ENCODE data around the gene TBC1D1. TPM values are rescaled to one million over a fixed set of nuclear protein-coding genes. Genes with fewer than 3 reads are reported as not detected.

TBC1D1 gene
- polyA plus RNA-seq, 3 donors, result 23.3 to 70.0 (median 31.5) TPM

DNA sequence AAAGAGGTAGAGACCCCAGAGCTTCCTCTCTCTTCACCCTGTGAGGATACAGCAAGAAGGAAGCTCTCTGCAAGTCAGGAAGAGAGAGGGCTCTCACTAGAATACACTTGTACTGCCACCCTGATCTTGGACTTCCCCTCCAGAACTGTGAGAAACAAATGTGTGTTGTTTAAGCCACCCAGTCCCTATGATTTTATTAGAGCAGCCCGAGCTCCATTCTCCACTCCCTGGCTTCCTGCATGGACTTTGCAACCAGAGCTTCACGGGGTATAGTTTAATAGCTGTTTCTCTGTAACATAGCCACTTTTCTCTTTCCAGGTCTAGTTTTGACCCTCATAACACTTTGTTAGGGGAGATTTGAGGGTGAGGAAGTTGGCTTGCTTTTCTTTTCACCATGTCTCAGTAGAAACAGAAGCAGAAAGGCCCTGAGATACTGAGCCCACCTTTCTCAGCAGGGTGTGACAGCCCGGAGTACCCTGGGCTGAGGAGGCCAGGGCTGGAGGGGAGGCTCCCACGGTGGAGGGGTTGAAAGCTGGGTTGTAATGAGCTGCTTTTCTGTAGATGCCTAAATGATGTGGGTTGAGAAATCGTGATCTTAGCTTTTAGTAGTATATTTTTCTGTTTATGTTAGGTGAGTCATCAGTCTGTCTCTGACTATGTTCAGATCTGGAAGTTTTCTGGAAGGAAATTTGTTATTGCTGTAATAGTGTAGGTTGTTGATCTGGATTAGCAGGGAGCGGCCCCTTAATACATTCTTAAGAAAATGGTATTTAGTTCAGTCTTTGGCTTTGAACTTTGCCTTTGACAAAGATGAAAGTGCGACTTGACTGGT is 187.9 kb downstream of the TBC1D1 start:
- peaks cover 50% of the 10 kb centered on the region for H3K79me2 ChIP-seq (ENCODE audit: insufficient read depth, low read length)
- no peaks in the 10 kb centered on the region for H3K9me3 ChIP-seq (replicated peaks in 1 of 2; ENCODE audit: control insufficient read depth in 1 of 2, insufficient read depth in 1 of 2, low read length in 2 of 2)
- H3K27ac ChIP-seq (ENCODE audit: low read depth in 1 of 2, low read length in 2 of 2), result peak overlapping the region; percentile 98 to 99
- H3K27me3 ChIP-seq (ENCODE audit: control insufficient read depth in 2 of 2, insufficient read depth in 2 of 2, low read length in 2 of 2), result no peaks in the 10 kb centered on the region
- peaks cover 25 to 43% of the 10 kb centered on the region in 2 donors for H3K36me3 Mint-ChIP-seq
- TF ChIP-seq, protein P1, sequence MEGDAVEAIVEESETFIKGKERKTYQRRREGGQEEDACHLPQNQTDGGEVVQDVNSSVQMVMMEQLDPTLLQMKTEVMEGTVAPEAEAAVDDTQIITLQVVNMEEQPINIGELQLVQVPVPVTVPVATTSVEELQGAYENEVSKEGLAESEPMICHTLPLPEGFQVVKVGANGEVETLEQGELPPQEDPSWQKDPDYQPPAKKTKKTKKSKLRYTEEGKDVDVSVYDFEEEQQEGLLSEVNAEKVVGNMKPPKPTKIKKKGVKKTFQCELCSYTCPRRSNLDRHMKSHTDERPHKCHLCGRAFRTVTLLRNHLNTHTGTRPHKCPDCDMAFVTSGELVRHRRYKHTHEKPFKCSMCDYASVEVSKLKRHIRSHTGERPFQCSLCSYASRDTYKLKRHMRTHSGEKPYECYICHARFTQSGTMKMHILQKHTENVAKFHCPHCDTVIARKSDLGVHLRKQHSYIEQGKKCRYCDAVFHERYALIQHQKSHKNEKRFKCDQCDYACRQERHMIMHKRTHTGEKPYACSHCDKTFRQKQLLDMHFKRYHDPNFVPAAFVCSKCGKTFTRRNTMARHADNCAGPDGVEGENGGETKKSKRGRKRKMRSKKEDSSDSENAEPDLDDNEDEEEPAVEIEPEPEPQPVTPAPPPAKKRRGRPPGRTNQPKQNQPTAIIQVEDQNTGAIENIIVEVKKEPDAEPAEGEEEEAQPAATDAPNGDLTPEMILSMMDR (IDR thresholded peaks at IDR 0.05), result no peak
- H3K4me3 Mint-ChIP-seq, result peak overlapping the region; percentile 60 to 65
- H3K4me1 Mint-ChIP-seq, result peaks cover 87% of the 10 kb centered on the region
- H3K27ac Mint-ChIP-seq, result peak overlapping the region; percentile 94 to 99 (median 98)
- peak; percentile 55 to 87 (median 82) for DNase-seq
- peaks cover 0 to 2% (median 0%) of the 10 kb centered on the region in 3 donors for H3K27me3 Mint-ChIP-seq (ENCODE audit: low read depth in 3 of 3)
- H3K9ac ChIP-seq (ENCODE audit: insufficient read depth, low read length, poor library complexity, severe bottlenecking), result peak overlapping the region; percentile 74
- peak overlapping the region; percentile 43 for H2AFZ ChIP-seq (ENCODE audit: insufficient read depth, low read depth, low read length, poor library complexity, severe bottlenecking)
- intact Hi-C loops (cut with micrococcal nuclease), result loop anchor here (5.0 to 10.0 kb wide), 4 partner anchors 83 to 786 kb away; partner anchors contain the start of genes FAM114A1 (in 1 of the 2) and TLR6 (in 1 of the 2)
- no peaks in the 10 kb centered on the region for H3K36me3 ChIP-seq (replicated peaks in 1 of 2; ENCODE audit: control insufficient read depth in 1 of 2, insufficient read depth in 2 of 2, low read length in 2 of 2)
- 53% methylated on average over 4 of the region's 7 CpGs for WGBS (ENCODE audit: insufficient coverage)
- H3K4me1 ChIP-seq (ENCODE audit: control insufficient read depth in 1 of 2, insufficient read depth in 2 of 2, low read length in 2 of 2), result peaks cover 96 to 99% of the 10 kb centered on the region in 2 donors
- H3K9me3 Mint-ChIP-seq, result peaks cover 0 to 2% (median 0%) of the 10 kb centered on the region in 7 donors
- no peaks in the 10 kb centered on the region for H4K20me1 ChIP-seq (ENCODE audit: insufficient read depth, low read length)
- peak overlapping the region; percentile 59 for H3K4me2 ChIP-seq (replicated peaks; ENCODE audit: extremely low read depth, low read length, poor library complexity, severe bottlenecking)
- H3K4me3 ChIP-seq (replicated peaks in 1 of 3; ENCODE audit: low read depth in 2 of 3, low read length in 3 of 3), result peak overlapping the region in 2 of 3 experiments; percentile 17 to 56

DNA sequence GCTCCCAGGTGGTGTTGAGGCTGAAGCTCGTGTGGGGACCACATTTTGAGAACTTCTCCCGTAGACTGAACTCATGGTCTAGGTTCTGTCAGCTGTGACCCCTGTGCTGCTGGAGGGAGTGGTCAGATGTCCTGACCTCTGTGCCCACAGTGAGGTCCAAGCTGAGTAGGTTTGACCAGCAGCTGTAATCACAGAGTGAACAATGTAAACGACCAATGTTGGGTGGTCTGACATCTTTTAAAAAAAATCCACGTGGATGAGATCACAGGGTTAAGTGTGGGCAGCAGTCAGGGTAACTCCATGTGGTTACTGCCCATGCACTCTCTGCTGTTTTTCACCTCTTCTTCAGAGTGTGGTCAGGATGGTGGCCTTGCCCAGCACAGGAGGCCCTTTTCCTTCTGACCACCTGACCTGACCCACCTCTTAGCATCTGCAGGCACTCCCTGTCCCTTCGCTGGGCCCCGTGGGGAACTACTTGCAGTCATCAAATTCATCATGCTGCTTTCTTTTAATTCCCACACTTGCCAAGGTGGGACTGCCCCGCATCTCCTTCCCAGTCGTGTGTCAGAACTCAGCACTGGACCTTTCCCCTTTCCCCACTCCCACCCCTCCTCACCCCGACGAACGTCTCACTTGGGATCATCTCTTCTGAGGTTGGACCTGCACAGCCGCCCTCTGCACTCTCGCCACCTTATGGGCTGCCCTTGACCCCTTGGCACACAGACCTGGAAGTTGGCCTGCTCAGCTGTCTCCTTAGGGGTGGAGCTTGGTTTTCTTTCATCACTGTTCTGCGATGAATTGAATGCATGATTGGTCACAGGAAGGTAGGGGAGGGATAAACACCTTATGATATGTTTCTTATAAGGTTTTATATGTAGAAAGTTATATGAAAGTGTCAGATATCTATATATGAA is 189.4 kb downstream of the TBC1D1 start:
- H3K36me3 Mint-ChIP-seq, result peaks cover 33 to 49% of the 10 kb centered on the region in 2 donors
- H3K4me1 Mint-ChIP-seq, result peaks cover 73% of the 10 kb centered on the region
- peaks cover 53% of the 10 kb centered on the region for H3K79me2 ChIP-seq (ENCODE audit: insufficient read depth, low read length)
- peak overlapping the region; percentile 98 to 99 for H3K27ac ChIP-seq (ENCODE audit: low read depth in 1 of 2, low read length in 2 of 2)
- 95% methylated on average over 12 of the region's 14 CpGs for WGBS (ENCODE audit: insufficient coverage)
- H3K9me3 Mint-ChIP-seq, result peaks cover 0 to 2% (median 0%) of the 10 kb centered on the region in 7 donors
- no peaks in the 10 kb centered on the region for H3K27me3 ChIP-seq (ENCODE audit: control insufficient read depth in 2 of 2, insufficient read depth in 2 of 2, low read length in 2 of 2)
- H3K4me2 ChIP-seq (replicated peaks; ENCODE audit: extremely low read depth, low read length, poor library complexity, severe bottlenecking), result no peak overlapping the region
- H3K4me3 ChIP-seq (replicated peaks in 1 of 3; ENCODE audit: low read depth in 2 of 3, low read length in 3 of 3), result peak overlapping the region in 1 of 3 experiments; percentile 56
- no peak overlapping the region for H3K9ac ChIP-seq (ENCODE audit: insufficient read depth, low read length, poor library complexity, severe bottlenecking)
- TF ChIP-seq, protein P1 (IDR thresholded peaks at IDR 0.05), result no peak
- H3K36me3 ChIP-seq (replicated peaks in 1 of 2; ENCODE audit: control insufficient read depth in 1 of 2, insufficient read depth in 2 of 2, low read length in 2 of 2), result peaks cover 5 to 13% of the 10 kb centered on the region in 2 donors
- peak overlapping the region; percentile 82 to 98 (median 98) for H3K27ac Mint-ChIP-seq
- peaks cover 0 to 2% (median 0%) of the 10 kb centered on the region in 3 donors for H3K27me3 Mint-ChIP-seq (ENCODE audit: low read depth in 3 of 3)
- no peak overlapping the region for H3K4me3 Mint-ChIP-seq
- intact Hi-C loops (cut with micrococcal nuclease), result no loop called here
- no peak for DNase-seq
- no peak overlapping the region for H2AFZ ChIP-seq (ENCODE audit: insufficient read depth, low read depth, low read length, poor library complexity, severe bottlenecking)
- no peaks in the 10 kb centered on the region for H3K9me3 ChIP-seq (replicated peaks in 1 of 2; ENCODE audit: control insufficient read depth in 1 of 2, insufficient read depth in 1 of 2, low read length in 2 of 2)
- H3K4me1 ChIP-seq (ENCODE audit: control insufficient read depth in 1 of 2, insufficient read depth in 2 of 2, low read length in 2 of 2), result peaks cover 81 to 84% of the 10 kb centered on the region in 2 donors
- no peaks in the 10 kb centered on the region for H4K20me1 ChIP-seq (ENCODE audit: insufficient read depth, low read length)

Data from CD14-positive monocyte (primary cell).